IMR-90 (cell line): ENCODE measurements around the gene GPC5. TPM values are rescaled to one million over a fixed set of nuclear protein-coding genes. Genes with fewer than 3 reads are reported as not detected.

Experiments
- ATAC-seq: fragments of 200-7000 bp; cut with Tn5 transposase; 2 replicates; pipeline ENCODE4 v1.9.1; 2020; ENCODE audit warnings: low read depth, mild to moderate bottlenecking, moderate library complexity
- BruUV-seq: library from RNA; stranded (reverse); fragments of 400-500 nt; replicated peaks from 2 replicates; lab custom pipeline; 2021; lab: Mats Ljungman, UMichigan
- CTCF ChIA-PET: fragments of 300-600 bp; formaldehyde crosslinking; extraction: SDS; loops from one replicate; lab custom pipeline; 2021; ENCODE audit warnings: antibody characterized with exemption; lab: Yijun Ruan, JAX
- POLR2A ChIA-PET: fragments of 300-600 bp; sonication (Branson Sonifier 250); formaldehyde crosslinking; loops from one replicate; lab custom pipeline; 2022; ENCODE audit warnings: antibody characterized with exemption; ENCODE audit not compliant: unreplicated experiment; lab: Charles Lee
- DNase-seq: peaks from one replicate; pipeline ENCODE4 v3.0.0; 2013
- H2AFZ ChIP-seq: replicated peaks from 2 replicates; pipeline ENCODE3; 2013; ENCODE audit warnings: low read length, mild to moderate bottlenecking; ENCODE audit not compliant: poor library complexity
- H2AK5ac ChIP-seq: 2 replicates; pipeline ENCODE4 v1.6.1; 2013; ENCODE audit warnings: low read depth, low read length, inconsistent platforms
- H2AK9ac ChIP-seq: replicated peaks from 2 replicates; pipeline ENCODE3; 2013; ENCODE audit warnings: mild to moderate bottlenecking, low read depth, low read length, moderate library complexity; ENCODE audit not compliant: poor library complexity
- H2BK120ac ChIP-seq: 2 replicates; pipeline ENCODE4 v1.6.1; 2013; ENCODE audit warnings: low read depth, low read length, inconsistent platforms
- H2BK15ac ChIP-seq: 3 replicates; pipeline ENCODE4 v1.6.1; 2013; ENCODE audit warnings: low read depth, low read length, inconsistent platforms
- H2BK20ac ChIP-seq: 2 replicates; pipeline ENCODE4 v1.6.1; 2013; ENCODE audit warnings: low read depth, mild to moderate bottlenecking, inconsistent platforms, low read length, moderate library complexity
- H2BK5ac ChIP-seq: 2 replicates; pipeline ENCODE4 v1.6.1; 2013; ENCODE audit warnings: mild to moderate bottlenecking, low read depth, low read length, inconsistent platforms; ENCODE audit not compliant: poor library complexity, severe bottlenecking
- H3K14ac ChIP-seq: replicated peaks from 2 replicates; pipeline ENCODE4 v1.6.1; 2013; ENCODE audit warnings: low read depth, low read length, inconsistent platforms
- H3K18ac ChIP-seq: 2 replicates; pipeline ENCODE4 v1.6.1; 2013; ENCODE audit warnings: low read depth, low read length, control low read depth
- H3K23ac ChIP-seq: 2 replicates; pipeline ENCODE4 v1.6.1; 2013; ENCODE audit warnings: low read depth, low read length, inconsistent platforms
- H3K27ac ChIP-seq: 2 replicates; pipeline ENCODE4 v1.5.1; 2013; ENCODE audit warnings: mild to moderate bottlenecking, control low read depth, low read length; ENCODE audit not compliant: insufficient read depth
- H3K27me3 ChIP-seq: 2 replicates; pipeline ENCODE4 v1.6.1; 2013; ENCODE audit warnings: low read length; ENCODE audit not compliant: control insufficient read depth, insufficient read depth
- H3K36me3 ChIP-seq: 2 replicates; pipeline ENCODE4 v1.6.1; 2013; ENCODE audit warnings: low read length, mixed read lengths; ENCODE audit not compliant: control insufficient read depth, insufficient read depth
- H3K4ac ChIP-seq: 2 replicates; pipeline ENCODE4 v1.6.1; 2013; ENCODE audit warnings: low read depth, low read length, inconsistent platforms
- H3K4me1 ChIP-seq: 2 replicates; pipeline ENCODE4 v1.6.1; 2013; ENCODE audit warnings: low read length, mixed read lengths; ENCODE audit not compliant: control insufficient read depth, insufficient read depth
- H3K4me2 ChIP-seq: 2 replicates; pipeline ENCODE4 v1.6.1; 2013; ENCODE audit warnings: low read depth, mild to moderate bottlenecking, control low read depth, low read length, moderate library complexity
- H3K4me3 ChIP-seq: 2 replicates; pipeline ENCODE4 v1.5.1; 2013; ENCODE audit warnings: low read depth, mild to moderate bottlenecking, control low read depth, low read length, moderate library complexity; ENCODE audit not compliant: insufficient read depth
- H3K56ac ChIP-seq: 2 replicates; pipeline ENCODE4 v1.6.1; 2013; ENCODE audit warnings: low read length, inconsistent platforms; ENCODE audit not compliant: insufficient read depth; ENCODE audit errors: extremely low read depth
- H3K79me1 ChIP-seq, 2 experiments: 2 replicates each; pipeline ENCODE4 v1.6.1; 2013; ENCODE audit warnings: low read length in 2 of 2, inconsistent platforms in 1 of 2, low read depth in 1 of 2
- H3K9ac ChIP-seq: 2 replicates; pipeline ENCODE4 v1.6.1; 2013; ENCODE audit warnings: low read depth, low read length, control low read depth
- H3K9me1 ChIP-seq: 2 replicates; pipeline ENCODE4 v1.6.1; 2013; ENCODE audit warnings: low read length, inconsistent platforms; ENCODE audit not compliant: insufficient read depth
- H3K9me3 ChIP-seq: 2 replicates; pipeline ENCODE4 v1.6.1; 2013; ENCODE audit warnings: low read length; ENCODE audit not compliant: control insufficient read depth, insufficient read depth
- H4K20me1 ChIP-seq: 2 replicates; pipeline ENCODE4 v1.6.1; 2013; ENCODE audit warnings: low read length, inconsistent platforms; ENCODE audit not compliant: insufficient read depth
- H4K5ac ChIP-seq: 2 replicates; pipeline ENCODE4 v1.6.1; 2013; ENCODE audit warnings: mild to moderate bottlenecking, low read depth, low read length, control low read depth
- H4K8ac ChIP-seq, 2 experiments: 2 replicates each; pipeline ENCODE4 v1.6.1; 2013; ENCODE audit warnings: low read depth in 2 of 2, low read length in 2 of 2, control low read depth in 1 of 2, inconsistent platforms in 1 of 2
- H4K91ac ChIP-seq: 2 replicates; pipeline ENCODE4 v1.6.1; 2013; ENCODE audit warnings: low read depth, low read length, inconsistent platforms; ENCODE audit not compliant: insufficient read depth
- MAFK ChIP-seq: IDR thresholded peaks from 2 replicates; pipeline ENCODE4 v1.6.1; 2012; ENCODE audit warnings: low read depth, low read length, improper control_type of control experiment
- POLR2A ChIP-seq: IDR thresholded peaks from 2 replicates; pipeline ENCODE4 v1.6.1; 2012; ENCODE audit warnings: mild to moderate bottlenecking, low read depth, low read length
- dilution Hi-C: fragments of 300-500 bp; cut with HindIII; formaldehyde crosslinking; loops from one replicate; pipeline ENCODE4 v1.14.3; 2018; ENCODE audit warnings: low sequenced_read_pairs; ENCODE audit not compliant: unreplicated experiment
- in situ Hi-C: fragments of 300-500 bp; cut with MboI; formaldehyde crosslinking; loops from 3 replicates; pipeline ENCODE4 v1.14.3; 2019; ENCODE audit warnings: low sequenced_read_pairs, inconsistent platforms, mixed read lengths
- intact Hi-C: fragments of 100-400 bp; cut with micrococcal nuclease; formaldehyde crosslinking; loops from 2 replicates; pipeline ENCODE4 v1.10.0; 2022
- polyA plus RNA-seq, 3 experiments: library from polyadenylated mRNA; depleted of rRNA; stranded (reverse); fragments of >200 nt; gene quantifications; 2 replicates each; pipeline ENCODE4 v1.2.3, GENCODE V29; 2012; ENCODE audit warnings: low replicate concordance in 1 of 3
- total RNA-seq: library from RNA; depleted of rRNA; stranded (reverse); fragments of >200 nt; gene quantifications from 2 replicates; pipeline ENCODE4 v1.2.3, GENCODE V29; 2012
- TF ChIP-seq, protein P1 (sequence below): fragments of 150-350 bp; IDR thresholded peaks from 2 replicates; pipeline ENCODE4 v1.6.1; 2016; ENCODE audit warnings: low read depth, mild to moderate bottlenecking, low read length, moderate library complexity, borderline replicate concordance

GPC5 gene
- total and polyA plus RNA-seq, 2 of the 4 experiments (the other 2 are of a cell fraction): 0.94 to 1.8 TPM

DNA sequence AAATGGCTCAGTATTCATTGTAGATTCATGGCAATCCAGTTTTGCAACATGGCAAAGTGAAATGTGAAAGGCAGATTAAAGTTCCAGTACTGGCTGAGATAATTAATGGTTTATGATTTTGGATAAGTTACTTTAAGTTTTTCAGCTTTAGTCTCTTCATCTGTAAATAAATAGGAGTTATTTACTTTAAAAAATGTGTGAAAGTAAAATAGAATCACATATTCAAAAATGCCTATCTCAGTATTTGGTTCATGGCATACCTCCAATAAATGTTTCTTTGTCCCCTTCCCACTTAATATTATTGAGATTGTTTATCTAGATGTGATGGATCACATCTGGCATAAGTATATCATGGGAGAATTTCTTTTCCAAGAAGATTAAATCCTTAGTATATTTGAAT lies 426.0 kb downstream of the GPC5 start:
- H3K27me3 ChIP-seq: no peaks in the 10 kb centered on the region

More for the DNA sequence above, 426.0 kb downstream of the GPC5 start:
- no peak overlapping the region for H3K27ac ChIP-seq
- H4K20me1 ChIP-seq: no peaks in the 10 kb centered on the region
- H3K18ac ChIP-seq: no peak overlapping the region
- DNase-seq (no peak), ATAC-seq (no peak)
- H2BK15ac ChIP-seq: no peak overlapping the region
- no peaks in the 10 kb centered on the region for H3K9me1 ChIP-seq
- H4K5ac ChIP-seq: no peak overlapping the region
- ChIA-PET POLR2A (no interaction called here), CTCF (no interaction called here)
- H3K36me3 ChIP-seq: no peaks in the 10 kb centered on the region
- H2AK9ac ChIP-seq: no peak overlapping the region
- no peak overlapping the region for H4K91ac ChIP-seq
- no peak overlapping the region for H3K4ac ChIP-seq
- in situ Hi-C loops: no loop called here
- H3K56ac ChIP-seq: no peak overlapping the region
- no peak overlapping the region for H3K4me2 ChIP-seq
- no peak overlapping the region for H3K9ac ChIP-seq
- no peaks in the 10 kb centered on the region for H3K79me1 ChIP-seq
- H2BK120ac ChIP-seq: no peak overlapping the region
- no peak for TF ChIP-seq POLR2A
- no peak for TF ChIP-seq MAFK
- TF ChIP-seq, protein P1, sequence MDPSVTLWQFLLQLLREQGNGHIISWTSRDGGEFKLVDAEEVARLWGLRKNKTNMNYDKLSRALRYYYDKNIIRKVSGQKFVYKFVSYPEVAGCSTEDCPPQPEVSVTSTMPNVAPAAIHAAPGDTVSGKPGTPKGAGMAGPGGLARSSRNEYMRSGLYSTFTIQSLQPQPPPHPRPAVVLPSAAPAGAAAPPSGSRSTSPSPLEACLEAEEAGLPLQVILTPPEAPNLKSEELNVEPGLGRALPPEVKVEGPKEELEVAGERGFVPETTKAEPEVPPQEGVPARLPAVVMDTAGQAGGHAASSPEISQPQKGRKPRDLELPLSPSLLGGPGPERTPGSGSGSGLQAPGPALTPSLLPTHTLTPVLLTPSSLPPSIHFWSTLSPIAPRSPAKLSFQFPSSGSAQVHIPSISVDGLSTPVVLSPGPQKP: no peak
- H2BK20ac ChIP-seq: no peak overlapping the region
- H3K14ac ChIP-seq: no peak overlapping the region
- no peaks in the 10 kb centered on the region for H3K9me3 ChIP-seq
- H2AK5ac ChIP-seq: no peak overlapping the region
- no peak overlapping the region for H4K8ac ChIP-seq
- H2AFZ ChIP-seq: no peak overlapping the region
- no peak overlapping the region for H3K23ac ChIP-seq
- dilution Hi-C loops: no loop called here
- BruUV-seq: no TSS peak
- no peak overlapping the region for H3K4me3 ChIP-seq
- H2BK5ac ChIP-seq: no peak overlapping the region
- no peaks in the 10 kb centered on the region for H3K4me1 ChIP-seq
- intact Hi-C loops: no loop called here
